Cerebellar cortex (tissue), 1 donor: ENCODE measurements around the gene ERN1.

ENCODE experiments used
- DNase-seq: peaks from one replicate; pipeline ENCODE4 v3.0.0-alpha.2; 2015; ENCODE audit warnings: low spot score

The ERN1 gene

GRCh38 chr17:64059756-64060155 lies 70.2 kb downstream of the ERN1 start:
- DNase-seq, result no peak

DNA sequence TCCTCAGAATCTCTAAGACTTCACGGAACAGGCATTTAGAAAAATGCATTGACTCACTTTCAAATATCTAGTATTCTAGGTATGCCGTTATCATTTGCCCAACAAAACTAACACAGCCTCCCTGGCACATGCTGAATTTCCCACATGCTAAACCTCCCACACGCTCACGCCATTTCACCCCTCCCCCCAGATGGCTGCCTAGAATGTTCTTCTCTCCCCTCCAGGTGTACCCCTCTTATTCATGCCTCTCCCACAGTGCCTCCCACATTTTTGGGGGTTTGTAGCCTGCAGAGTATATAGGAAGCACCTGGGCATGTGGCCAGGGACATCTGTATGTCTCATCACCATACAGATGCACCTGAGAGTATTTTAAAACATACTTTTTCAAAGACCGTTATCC lies 71.3 kb downstream of the ERN1 start:
- DNase-seq, result no peak

DNA sequence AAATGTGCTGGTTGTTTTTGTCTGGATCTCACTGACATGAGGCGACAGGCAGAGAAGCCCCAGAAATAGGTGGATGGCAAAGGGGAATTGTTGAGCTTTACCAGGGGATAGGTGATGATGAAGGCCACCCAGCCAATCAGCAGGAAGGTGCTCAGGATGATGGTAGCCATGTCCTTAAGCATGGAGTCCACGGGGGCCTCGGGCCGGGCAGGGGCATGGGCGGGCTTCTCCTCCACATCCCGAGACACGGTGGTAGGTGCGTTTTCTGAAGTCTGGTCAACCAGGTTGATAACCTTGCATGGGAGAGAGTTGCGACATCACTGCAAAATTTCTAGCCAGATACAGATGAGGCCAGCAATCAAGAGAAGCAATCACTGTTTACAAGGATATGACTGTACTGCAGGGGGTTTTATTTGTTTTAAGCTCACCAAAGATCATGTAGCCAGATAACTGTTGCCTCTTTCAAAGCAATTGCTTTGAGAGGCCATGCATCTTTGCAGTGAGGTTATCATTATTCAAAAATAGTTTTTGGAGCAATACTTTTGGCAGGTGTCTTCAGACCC lies 72.2 kb downstream of the ERN1 start:
- DNase-seq, result no peak

DNA sequence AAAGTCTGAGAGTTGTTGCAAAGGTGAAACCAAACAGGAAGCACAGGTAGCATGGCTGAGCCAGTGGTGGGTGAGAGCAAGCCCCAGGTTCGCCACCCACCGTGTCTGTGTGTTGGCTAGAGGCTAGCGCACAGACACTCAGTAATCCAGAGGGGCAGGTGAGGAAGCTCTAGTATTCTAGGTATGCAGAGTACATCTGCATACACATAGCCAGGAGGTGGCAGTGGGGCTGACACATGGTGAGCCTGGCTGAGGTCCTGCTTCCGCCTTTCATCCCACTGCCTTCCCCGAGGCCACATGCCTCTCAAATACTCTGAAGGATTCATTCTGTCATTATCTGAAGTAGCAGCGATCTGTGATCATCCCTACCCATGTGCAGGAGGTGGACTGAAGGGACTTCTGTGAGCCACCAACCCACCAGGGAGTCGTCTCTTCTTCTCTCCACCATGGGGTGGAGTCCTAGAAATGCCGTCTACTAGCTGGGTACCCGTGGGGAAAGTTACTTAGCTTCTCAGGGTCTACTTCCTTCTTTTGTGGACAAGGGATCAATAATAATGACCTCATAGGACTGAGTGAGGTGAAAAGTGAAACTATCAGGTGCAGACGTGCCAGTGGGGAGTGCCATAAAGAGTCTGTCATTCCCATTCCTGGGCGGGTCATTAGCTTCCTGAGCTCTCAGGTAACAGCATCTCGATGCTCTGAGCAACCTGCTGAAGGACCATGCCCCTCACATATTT lies 73.5 kb downstream of the ERN1 start:
- DNase-seq, result no peak

- no peak for DNase-seq
Measured at GRCh38 chr17:64055183-64056142, 74.5 kb downstream of the ERN1 start.

GRCh38 chr17:64054304-64054703 lies 75.6 kb downstream of the ERN1 start:
- no peak for DNase-seq

DNA sequence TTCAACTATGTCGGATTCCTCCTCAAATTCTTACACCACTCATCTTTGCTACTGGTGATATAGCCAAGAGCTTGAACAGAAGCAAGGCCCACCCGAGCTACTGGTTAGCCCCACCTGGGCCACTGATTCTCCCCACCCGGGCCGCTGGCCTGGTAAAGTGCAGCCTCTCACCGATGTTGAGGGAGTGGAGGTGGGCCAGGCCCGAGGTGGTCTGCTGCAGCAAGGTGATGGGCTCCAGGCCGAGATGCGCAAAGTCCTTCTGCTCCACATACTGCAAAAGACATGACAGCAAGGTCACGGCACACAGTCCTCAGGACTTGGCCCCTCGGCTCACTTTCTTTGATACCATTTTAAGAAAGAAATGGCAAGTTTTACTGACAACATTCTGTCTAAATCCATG lies 76.8 kb downstream of the ERN1 start:
- no peak for DNase-seq

- DNase-seq, result no peak
Measured at GRCh38 chr17:64051153-64051552, 78.8 kb downstream of the ERN1 start.

- DNase-seq, result no peak
Measured at GRCh38 chr17:64048805-64049204, 81.1 kb downstream of the ERN1 start.

DNA sequence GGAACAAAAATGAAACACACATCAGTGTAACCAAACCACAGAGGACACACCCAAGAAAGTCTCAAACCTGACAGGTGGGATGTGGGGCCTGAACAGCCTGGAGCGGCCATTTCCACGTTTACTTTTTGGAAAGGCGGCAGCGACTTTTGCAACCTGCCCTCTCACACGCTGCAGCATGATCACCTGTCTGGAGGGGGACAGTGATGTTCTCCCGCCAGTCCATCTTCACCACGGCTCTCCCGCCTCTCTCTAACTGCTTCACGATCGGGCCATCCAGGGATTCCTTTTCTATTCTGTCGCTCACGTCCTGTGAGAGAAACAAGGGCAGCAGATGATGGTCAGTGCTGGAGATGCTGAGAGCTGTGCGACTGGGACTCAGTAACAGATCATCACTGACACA lies 84.8 kb downstream of the ERN1 start:
- no peak for DNase-seq

GRCh38 chr17:64042700-64043485 lies 87.1 kb downstream of the ERN1 start:
- no peak for DNase-seq

GRCh38 chr17:64041912-64042311 lies 88.0 kb downstream of the ERN1 start:
- peak; percentile 6 for DNase-seq

- DNase-seq, result no peak
Measured at GRCh38 chr17:64040206-64040605, 89.7 kb downstream of the ERN1 start.

DNA sequence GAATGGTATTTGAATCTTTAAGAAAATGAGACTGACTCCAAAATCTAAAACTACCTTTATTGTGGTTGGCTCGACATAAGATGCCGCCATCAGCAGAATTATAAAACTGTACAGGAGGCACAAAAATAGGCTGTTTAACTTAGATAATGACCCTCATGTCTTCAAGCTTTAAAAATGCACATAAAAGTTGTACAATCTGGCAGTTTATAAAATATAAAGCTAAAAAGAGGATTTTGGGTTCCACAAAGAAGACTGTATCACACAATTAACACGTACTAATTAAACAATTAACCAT lies 90.9 kb downstream of the ERN1 start:
- no peak for DNase-seq

DNA sequence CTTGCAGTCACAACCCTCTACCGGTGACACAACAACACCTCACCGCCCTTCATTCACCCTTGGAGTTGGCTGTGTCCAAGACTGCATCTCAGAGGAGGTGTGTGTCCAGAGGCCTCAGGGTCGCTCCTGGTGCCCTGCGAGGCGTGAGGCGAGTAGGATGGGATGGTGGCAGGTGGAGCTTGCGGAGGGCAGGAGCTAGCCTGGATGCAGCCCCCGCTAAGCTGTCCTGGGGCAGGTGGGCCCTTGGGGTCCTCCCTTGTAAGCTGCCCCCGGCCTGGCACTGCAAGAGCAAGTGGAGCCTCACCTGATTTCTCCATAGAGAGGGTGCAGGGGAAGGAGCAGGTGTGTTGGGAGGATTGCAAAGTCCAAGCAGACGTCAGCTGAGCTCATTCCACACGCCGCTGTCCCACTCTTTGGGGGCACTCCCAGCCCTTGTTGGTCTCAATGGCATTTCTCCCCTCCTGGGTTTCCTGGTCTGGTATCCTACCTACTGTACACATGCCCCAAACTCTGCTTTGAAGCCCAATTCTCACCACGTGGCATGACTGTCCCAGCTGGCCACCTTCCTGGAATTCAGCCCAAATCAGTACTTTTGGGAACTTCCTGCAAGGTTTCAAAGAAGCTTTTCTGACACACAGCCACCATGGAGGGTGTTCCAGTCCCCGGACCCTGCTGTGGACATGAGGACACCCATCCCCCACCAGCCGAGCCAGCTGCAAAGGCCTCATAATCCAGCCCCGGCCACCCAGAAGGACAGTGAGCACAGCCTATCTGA lies 91.4 kb downstream of the ERN1 start:
- DNase-seq, result no peak

DNA sequence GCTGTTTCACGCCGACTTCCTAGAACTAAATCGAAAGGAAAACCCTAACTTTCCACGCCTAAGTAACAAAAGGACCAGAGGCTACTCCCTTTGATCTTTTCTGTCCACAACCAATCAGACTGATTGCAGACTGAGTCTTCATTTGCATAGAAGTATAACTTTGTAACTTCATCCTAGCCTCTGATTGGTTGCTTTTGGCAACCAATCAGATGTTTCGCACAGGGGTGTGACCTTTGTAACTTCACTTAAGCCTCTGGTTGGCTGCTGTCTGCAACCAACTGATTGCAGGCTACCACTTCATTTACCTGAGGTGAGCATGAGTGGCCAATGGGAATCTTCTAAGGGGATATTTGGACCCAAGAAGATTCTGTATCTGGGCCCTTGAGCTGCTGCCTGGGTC lies 92.1 kb downstream of the ERN1 start:
- no peak for DNase-seq

- DNase-seq, result no peak
Measured at GRCh38 chr17:64037180-64037579, 92.8 kb downstream of the ERN1 start.

- DNase-seq, result peak; percentile 15
Measured at GRCh38 chr17:64036198-64036922, 93.6 kb downstream of the ERN1 start.

DNA sequence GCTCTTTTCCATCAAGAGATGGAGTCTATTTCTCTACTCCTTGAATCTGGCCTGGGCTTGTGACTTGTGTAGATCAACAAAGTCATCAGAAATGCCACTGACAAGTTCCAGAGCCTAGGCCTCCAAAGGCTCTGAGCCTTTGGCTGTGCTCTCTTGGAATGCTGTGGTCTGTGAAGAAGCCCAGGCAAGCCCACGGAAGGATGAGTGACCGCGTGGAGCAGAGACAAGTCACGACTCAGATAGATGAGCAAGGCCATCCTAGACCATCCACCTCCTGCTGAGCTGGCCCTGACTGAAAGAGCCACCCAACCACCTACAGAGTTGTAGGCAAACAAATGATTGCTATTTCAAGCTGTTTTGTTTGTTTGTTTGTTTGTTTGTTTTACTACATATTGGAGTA lies 97.9 kb downstream of the ERN1 start:
- no peak for DNase-seq

GRCh38 chr17:64028874-64029464 lies 101.0 kb downstream of the ERN1 start:
- DNase-seq, result peak; percentile 73
